Mucosa of gallbladder (tissue), 1 donor: ENCODE data around the gene SBF2. TPM values are rescaled to one million over a fixed set of nuclear protein-coding genes. Genes with fewer than 3 reads are reported as not detected.
"Not testable (repeated sequence)": the region's sequence is repeated elsewhere in the genome, so short reads cannot be mapped to it uniquely, and the experiment has no call there.

Experiments
- DNase-seq: peaks from one replicate; pipeline ENCODE4 v3.0.0-alpha.2; 2020; ENCODE audit warnings: low spot score
- total RNA-seq: library from RNA; stranded (reverse); gene quantifications from one replicate; pipeline ENCODE4 v1.2.1, GENCODE V29; 2021
- donor health status: DM: no; HTN: no; CAD: no.

SBF2 gene
- total RNA-seq, 1 donor from 2014 or later: 53.1 TPM

DNA sequence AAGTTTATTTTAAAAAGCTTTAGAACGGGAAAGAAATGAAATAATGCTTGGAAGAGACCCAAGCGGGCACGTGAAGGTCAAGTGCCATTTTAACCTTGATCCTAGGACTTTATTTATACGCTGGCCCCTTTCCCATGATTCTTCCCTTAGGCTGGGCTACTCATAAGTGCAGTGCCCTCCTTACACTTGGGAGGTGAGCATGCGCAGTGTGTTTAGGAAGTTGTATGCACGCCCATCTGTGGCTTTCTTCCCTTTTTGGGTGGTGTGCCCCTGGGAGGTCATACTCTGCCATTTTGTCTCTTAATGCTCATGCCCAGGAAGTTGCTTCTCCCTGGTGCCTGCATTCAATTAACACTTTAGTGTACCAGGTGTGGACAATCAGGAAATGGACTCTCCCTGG, 390.4 kb downstream of the SBF2 start:
- no peak for DNase-seq

DNA sequence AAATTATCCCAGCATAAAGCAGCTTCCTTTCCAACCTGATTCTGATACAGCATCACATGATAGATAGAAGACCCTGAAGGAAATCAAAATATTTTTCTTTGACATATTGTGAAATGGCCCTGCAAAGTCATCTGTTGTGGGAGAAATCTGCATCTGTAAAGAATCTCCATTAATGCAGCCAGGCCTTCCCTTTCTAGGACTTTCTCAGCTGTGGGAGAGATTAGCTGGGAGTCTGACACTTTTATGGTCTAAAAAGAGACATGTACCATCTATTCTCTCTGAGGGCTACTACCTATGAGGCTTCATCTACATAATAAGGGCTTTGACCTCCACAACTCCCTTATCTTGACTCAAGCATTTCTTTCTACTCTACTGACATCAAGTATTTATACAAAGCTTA, 392.1 kb downstream of the SBF2 start:
- no peak for DNase-seq

DNA sequence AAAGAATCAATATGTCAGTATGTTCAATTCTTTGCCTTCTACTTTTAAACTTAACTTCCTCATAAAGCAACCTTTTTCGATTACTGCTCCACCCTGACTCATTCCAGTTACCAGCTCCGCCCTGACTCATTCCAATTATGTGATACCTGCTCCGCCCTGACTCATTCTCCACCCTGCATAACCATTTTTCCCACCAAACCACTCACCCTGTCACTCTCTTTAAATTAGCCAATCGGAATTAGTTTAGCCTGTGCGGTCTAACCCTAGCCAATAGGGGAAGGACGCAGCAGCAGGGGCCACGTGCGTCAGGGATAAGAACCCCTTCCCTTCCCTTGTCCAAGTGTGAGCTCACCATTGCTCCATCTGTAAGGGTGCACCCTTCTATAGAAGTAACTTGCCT, 393.8 kb downstream of the SBF2 start:
- not testable (repeated sequence) for DNase-seq

DNA sequence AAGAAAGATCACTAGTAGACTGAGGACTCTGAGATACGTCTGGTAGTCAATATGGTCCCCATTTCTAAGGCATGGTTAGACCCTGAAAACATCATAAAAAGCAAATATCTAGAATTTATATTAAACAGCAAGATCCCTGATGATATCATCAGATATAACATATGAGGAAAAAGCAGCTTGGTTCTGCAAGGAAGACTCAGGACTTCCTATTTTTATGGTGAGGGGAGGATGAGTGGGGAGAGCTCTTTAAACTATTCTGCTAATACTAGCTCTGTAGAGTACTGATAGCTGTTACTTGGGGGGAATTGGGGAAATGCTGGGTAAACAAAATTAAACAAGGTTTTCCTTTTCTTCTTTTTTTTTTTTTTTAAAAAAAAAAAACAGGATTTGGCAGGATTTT, 394.3 kb downstream of the SBF2 start:
- DNase-seq: no peak

GRCh38 chr11:9896902-9897301, 397.1 kb downstream of the SBF2 start:
- no peak for DNase-seq

- DNase-seq: no peak
Measured at GRCh38 chr11:9895006-9895405, 399.0 kb downstream of the SBF2 start.

GRCh38 chr11:9893474-9893873, 400.5 kb downstream of the SBF2 start:
- DNase-seq: no peak

DNA sequence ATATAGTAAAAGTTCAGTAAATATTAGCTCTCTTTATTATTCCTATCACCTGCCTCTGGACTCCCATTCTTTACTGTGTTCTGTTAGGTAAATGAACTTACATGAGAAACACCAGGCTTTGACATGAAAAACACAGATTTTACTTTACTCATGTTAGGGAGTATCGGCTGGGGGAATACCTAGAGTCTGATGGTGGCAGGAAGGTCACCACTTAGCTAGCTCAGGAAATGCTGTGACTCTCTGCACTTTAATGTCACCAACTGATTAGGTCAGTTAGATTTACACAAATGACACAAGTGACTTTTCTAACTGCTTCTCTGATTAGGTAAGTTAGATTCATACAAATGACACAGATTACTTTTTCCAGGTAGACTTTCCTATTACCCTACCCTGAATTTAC, 405.1 kb downstream of the SBF2 start:
- no peak for DNase-seq

- no peak for DNase-seq
Measured at GRCh38 chr11:9887472-9887871, 406.5 kb downstream of the SBF2 start.

DNA sequence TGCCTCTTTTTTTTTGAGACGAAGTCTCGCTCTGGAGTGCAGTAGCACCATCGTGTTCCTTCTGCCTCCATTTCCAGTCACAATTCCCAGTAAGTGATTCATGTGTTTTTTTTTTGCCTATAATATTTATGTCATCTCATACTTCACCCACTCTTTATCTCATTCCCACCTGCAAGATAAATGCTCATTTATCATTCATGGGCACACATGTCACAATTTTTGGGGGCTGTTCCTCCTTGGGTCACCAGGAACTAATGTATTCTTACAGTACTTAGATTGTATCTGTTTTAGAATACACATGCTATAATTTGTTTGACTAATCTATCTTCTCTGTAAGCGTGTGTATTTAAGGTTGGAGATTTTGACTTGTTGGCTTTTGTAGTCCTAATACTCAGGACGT, 407.4 kb downstream of the SBF2 start:
- no peak for DNase-seq

GRCh38 chr11:9884601-9885000, 409.4 kb downstream of the SBF2 start:
- no peak for DNase-seq

GRCh38 chr11:9880657-9881056, 413.4 kb downstream of the SBF2 start:
- DNase-seq: no peak

DNA sequence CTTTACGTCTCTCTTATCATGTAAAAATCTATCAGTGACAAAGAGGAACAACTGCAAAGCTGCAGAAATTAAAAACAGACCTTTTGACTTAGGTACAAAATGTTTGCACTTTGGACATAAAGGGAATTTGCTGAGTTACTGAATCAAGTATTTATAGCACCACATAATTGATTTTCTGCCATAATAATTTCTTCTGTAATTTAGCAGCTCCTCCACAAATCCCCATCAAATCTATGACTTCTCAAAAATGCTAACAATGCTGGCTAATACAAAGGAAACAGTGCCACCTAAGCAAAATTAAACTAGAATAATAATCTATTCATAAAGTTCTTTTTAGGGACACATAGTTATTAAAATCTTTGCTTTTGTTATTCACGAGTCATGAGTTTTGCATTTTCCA, 415.1 kb downstream of the SBF2 start:
- no peak for DNase-seq

GRCh38 chr11:9876331-9876730, 417.7 kb downstream of the SBF2 start:
- DNase-seq: no peak

DNA sequence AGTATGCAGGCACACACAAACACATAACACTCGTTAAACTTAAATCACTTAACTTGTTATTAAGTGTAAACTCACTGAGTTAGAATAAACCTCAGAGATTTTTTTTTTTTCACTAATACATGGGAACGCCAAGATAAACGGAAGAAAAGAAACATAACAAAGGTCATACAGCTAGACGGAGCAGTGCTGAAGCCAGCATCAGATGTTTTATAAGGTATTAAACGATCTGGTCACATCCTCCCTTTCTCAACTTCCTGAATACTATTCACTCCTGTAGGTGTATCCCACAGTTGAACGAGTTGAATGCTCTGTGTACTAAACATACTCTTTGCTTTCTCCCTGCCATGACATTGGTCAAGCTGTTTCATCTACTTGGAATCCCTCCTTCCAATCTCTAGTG, 418.2 kb downstream of the SBF2 start:
- DNase-seq: no peak

GRCh38 chr11:9875399-9875798, 418.6 kb downstream of the SBF2 start:
- no peak for DNase-seq

- DNase-seq: no peak
Measured at GRCh38 chr11:9874466-9874865, 419.6 kb downstream of the SBF2 start.

DNA sequence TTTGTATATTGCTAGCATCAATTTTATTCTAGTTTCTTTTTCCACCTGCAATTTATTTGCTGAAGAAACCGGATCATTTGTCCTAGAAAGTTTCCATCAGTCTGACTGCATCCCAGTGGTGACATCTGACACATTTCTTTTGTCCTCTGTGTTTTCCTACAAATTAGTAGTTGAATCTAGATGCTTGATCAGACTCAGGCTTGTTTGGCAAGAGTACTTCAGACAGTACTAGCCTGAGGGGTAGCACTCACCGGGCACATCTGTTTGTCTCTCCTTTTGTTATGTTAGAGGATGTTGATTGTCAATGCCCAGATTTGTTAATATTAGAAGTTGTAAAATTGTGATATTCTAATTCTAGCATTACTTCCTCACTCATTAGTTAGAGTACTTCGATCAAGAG, 425.4 kb downstream of the SBF2 start:
- no peak for DNase-seq

DNA sequence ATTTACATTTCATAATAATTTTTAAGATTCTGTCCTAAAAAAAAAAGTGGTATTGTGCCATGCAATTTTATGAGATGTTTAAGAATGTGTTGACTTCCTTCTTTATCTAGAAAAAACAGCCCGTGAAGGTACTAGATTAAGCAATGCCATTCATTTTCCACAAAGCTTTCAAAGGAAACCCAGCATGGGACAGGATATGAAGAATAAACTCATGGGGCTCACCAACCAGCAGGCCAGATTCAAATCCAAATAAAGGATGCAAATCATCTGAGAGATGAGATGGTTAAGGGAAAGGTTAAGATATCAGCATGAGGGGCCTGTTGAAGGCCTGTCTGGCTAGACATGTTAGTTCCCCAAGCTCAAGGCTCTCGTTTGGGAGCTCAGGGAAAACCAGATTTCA, 431.0 kb downstream of the SBF2 start:
- no peak for DNase-seq

DNA sequence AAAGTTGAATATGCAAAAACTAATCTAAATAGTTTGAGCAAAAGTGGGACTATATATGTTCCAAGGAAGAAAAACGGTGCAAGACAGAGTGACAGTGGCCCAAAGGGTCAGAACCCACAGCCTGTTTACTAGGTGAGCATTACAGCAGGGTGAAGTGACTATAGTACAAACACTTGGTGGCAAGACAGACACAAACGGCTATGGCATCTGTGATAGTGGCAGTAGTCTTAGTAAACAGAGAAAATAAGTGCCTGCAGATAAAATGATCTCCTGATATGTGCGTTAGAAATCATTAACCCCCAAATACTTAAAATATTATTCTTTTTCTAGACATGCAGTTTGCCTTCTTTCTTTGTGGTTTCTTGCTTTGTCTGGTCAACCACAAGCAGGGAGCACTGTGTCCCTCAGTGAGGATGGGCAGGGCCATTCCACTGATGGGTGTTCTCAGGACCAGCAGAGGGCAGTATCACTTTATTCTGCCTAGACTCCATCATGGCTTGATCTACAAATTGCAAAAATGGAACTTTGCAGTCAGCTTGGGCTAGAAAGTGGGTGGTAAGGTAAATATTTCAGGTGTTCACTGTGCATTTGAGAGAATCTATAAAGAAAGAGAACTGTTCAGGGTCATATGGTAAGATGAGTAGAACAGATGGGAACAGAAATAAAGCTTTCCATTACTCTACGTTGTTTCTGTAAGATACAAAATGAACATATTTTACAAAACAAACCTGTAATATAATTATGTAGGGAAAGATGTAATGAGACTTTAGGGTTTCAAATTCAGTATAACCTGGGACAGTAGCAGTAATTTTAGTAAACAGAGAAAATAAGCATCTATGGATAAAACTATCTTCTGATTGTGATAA, 431.9 kb downstream of the SBF2 start:
- DNase-seq: peak; percentile 59

DNA sequence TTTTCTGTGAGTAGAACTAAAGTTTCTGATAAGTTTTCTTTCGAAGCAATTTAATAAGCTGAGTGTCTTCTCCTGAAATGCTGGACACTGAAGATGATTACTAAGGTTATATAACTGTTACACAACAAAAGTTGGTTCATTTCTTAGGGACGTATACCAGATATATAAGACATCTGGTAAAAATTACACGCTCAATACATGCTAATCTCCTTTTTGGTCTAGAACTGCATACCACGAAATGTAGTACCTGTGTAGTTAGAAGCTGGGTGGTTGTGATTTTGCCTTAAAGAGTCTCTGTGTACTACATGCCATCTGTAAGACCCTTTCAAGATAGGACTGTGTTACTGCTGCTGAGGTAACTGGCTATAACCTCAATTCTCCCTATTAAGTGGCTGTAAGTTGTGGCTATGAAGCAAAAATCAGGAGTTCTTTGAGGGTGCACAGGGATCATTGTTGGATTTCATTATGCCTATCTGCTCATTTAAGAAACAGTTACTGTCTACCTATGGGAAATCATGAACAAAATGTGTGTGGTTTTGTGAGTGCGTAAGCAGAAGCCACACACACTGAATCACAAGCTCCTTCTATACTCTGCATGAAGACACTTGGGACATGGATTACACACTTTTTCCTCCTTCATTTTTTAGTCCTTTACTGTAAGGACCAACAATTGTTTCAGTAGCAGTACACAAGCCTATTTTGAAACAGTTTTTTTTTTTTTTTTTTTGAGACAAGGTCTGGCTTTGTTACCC, 434.3 kb downstream of the SBF2 start:
- no peak for DNase-seq

GRCh38 chr11:9858822-9859221, 435.2 kb downstream of the SBF2 start:
- no peak for DNase-seq

DNA sequence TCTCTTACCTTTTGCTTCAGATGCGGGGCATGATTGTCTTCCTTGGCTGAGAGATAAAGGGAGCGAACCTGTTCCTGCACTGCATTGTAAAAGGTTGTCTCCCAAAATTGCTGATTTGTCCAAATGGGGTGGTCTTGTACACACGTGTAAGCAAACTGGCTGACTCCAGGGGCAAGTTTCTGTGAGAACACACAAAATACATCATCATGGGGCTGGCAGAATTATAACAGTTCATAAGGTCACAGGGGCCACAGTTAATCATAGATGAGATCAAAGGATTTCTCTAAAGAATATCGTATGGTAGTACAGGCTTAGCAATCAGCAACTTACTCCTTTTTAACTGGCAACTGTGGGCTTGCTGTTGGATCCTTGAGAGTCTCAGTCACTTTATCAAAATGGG, 435.8 kb downstream of the SBF2 start:
- no peak for DNase-seq
